Renal cortex interstitium (tissue), 11 donors: ENCODE results near the gene SEZ6. TPM values are rescaled to one million over a fixed set of nuclear protein-coding genes. Genes with fewer than 3 reads are reported as not detected.

ENCODE experiments used
- DNase-seq, 11 donors: peaks; one replicate each; pipeline ENCODE4 v3.0.0-alpha.2; 2013; ENCODE audit warnings: low read depth in 9 of 11, low spot score in 4 of 11; ENCODE audit errors: extremely low read depth in 1 of 11
- polyA plus RNA-seq, 3 donors: library from polyadenylated mRNA; unstranded; fragments of 120-200 nt; gene quantifications; one replicate each; pipeline ENCODE4 v1.2.1, GENCODE V29; 2013; ENCODE audit not compliant: insufficient read length in 3 of 3

The SEZ6 gene
- polyA plus RNA-seq, 3 donors, result 0.20 to 0.41 (median 0.23) TPM

DNA sequence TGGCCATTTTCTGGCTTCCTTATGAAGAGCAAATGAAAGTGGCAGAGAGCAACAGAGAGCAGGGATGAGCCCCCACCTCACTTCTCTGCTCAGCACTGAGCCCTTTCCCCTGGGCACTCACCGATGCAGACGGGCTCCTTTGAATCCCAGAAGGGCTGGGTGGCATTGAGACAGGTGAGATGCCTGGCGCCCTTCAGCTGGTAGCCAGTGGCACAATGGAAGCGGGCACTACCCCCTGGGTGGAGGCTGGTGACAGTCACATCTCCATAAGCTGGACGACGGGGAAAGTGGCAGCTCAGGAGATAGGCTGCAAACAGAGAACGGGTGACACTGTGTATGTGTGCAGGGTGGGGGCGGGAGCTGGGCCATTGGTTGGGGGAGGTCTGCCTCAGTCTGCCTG is 42.0 kb downstream of the SEZ6 start:
- DNase-seq, result no peak

DNA sequence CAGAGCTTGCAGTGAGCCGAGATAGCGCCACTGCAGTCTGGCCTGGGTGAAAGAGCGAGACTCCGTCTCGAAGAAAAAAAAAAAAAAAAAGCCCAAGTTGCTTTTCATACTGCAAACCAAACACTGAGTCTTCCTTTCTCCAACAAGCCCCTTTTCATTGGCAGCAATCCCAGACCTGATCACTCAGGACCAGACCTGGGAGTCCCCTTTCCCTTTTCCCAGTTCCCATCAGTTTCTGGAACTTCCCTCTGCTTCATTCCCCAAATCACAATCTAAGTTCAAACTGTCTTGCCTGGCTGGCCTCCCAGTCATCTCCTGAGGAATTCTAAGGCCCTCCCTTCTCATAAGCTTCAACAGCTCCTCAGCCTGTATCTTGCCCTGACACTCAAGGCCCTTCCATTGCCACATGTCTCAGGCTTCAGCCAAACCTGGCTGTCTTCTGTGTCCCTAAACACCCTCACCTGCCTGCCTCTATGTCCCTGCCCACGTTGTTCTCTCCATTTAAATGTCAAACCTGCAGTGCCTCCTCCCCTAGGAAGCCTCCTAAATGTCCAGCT is 42.7 kb downstream of the SEZ6 start:
- DNase-seq, result no peak

DNA sequence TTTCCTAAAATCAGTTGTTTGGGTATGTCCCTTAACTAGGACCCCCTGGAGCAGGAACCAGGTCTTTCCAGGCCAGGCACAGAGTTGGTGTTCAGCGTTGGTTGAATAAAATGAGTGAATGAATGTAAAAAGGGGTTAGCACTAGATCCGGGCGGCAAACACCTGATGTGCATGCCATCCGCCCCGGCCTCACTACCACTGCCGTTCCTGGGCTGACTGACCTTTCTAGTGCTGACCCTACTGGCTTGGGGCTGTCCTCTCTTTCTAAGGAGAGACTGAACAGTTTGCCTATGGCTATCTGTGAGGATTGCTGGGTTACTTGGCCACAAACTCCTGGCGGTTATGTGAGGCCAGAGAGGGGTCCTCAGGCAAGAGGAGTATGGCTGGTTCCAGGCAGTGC is 44.4 kb downstream of the SEZ6 start:
- no peak for DNase-seq

DNA sequence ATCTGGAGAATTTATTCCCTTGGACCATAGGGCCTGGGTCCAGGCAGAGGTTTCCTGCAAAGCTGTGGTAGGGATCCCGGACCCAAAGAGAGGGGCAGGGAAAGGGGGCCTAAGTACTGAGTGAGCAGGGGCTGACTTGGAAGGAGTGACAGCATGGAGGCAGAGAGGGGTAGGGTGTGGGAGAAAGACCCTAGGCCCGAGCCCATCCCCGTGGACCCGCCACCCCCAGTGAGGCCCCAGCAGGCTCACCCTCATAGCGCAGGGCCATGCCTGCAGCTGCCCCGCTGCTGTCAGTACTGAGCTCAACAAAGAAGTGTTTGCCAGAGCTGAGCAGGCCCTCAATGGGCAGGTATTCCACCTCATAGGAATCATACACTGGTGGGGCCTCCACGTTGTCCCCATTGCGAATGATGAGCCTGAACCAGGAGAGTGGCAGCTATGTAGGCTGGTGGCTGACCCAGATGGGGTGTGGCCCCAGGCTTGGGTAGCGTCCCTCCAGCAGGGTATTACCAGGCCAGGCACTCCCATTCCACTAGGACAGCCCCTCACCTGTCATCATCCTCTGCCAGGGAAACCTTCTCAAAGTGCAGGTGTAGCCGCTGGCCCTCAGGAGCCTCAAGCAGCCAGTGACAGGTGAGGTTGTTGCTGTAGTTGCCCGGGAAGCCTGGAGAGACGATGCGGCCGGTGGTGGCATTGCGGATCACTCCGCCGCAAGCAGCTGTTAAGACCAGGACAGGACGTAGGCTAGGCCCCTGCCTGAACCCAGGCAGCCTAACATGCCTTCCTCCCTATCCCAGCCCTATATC is 45.4 kb downstream of the SEZ6 start:
- no peak for DNase-seq

DNA sequence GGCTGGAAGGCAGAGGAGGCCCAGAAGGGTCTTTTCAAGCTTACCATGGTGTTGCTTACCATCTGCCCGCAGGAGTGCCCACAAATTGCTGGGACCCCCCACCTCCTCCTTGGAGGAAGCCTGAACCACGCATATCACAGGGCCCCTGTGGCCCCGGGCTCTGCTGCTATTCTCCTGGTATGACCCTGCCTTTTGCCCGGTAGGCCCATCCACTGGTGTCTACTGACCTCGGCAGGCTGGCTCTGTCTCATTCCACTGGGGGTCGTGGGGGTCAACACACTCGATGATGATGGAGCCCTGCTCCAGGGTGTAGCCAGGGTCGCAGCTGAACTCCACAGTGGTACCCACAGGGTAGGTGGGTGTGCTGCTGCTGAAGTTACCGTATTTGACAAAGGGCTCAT is 46.4 kb downstream of the SEZ6 start:
- no peak for DNase-seq

DNA sequence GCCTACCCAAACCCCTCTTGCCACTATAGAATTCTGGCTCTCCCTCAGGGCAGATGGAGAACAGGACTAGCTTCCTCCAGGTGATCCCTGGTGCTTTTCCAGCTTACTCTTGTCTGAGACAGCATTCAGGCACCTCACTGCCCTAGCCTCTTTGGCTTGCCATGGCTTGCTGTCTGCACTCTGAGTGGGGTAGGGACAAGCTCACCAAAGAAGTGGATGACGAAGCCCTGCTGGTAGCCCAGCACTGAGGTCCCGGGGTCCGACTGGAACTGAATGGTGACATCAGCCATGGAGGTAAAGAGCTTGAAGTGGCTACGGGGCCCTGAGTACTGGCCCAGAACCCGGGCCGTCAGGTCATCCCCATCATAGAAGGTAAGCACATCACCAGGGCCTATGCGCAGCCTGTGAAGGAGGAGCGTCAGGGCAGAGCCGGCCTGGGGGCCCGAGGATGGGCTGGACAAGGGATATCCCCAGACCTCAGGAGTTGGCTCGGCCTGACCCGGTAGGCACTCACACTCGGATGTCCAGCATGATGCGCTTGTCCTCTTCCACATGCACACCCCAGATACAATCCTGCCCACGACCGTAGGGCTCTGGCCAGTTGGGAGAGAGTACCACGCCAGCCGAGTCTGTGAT is 46.9 kb downstream of the SEZ6 start:
- no peak for DNase-seq

DNA sequence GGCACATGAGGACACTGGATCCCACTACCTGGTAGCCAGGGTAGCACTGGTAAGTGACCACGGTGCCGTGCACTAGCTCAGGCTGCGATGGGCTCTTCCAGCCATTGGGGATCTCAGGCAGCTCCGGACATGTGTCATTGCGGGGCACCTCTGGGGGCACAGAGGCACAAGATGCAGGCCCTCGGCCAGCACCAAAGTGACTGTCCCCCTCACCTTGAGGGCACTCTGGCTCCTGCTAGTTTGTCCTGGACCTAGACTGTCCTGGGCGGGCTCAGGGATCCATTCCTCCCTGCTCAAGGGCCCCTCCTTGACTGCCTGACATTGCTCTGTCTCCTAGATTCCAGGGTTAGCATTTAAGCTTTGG is 47.9 kb downstream of the SEZ6 start:
- no peak for DNase-seq

DNA sequence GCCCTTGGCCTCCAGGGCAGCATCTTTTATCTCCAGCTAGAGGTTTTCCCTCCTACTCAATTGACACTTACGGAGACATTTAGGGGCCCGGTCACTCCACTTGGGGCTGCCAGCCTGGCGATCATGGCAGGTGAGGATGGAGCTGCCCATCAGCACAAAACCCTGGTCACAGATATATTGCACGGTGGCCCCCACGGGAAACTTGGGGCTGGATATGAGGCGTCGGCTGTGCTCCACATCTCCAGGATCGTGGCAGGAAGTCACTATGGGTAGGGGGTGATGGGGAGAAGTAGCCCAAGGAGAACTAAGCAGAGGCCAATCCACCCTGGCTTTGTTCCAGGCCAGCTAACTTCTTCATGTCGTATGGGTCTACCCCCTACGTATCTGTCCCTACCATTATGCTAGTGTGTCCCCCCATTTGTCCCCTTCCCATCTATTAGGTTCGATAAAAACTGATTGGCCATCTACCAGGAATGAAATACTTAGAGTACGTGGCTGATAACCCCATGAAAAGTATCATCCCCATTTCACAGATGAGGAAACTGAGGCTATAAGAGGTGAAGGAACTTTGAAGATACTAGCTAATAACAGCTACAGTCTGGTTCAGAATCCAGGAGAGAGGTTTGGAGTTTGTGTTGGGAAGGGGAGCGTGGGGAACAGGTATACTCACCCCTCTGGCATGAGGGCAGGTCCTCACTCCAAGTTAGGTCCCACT is 48.4 kb downstream of the SEZ6 start:
- DNase-seq, result no peak

DNA sequence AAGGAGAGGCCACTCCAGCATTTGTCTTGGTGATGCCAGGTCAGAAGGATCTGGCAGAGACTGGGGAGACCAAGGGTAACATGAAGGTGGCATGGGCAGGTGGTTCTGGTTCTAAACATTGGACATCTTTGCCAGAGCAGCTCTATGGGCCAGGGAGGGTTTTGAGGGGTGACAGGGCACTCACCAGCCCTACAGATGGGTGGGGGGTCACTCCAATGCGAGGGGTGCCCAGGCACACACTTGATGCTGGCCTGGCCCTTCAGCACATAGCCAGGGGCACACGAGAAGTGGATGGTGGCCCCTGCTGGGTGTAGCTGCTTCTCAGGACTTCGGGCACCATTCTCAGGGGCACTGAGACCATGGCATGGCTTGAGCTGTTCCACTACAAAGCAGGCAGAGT is 49.0 kb downstream of the SEZ6 start:
- DNase-seq, result no peak

DNA sequence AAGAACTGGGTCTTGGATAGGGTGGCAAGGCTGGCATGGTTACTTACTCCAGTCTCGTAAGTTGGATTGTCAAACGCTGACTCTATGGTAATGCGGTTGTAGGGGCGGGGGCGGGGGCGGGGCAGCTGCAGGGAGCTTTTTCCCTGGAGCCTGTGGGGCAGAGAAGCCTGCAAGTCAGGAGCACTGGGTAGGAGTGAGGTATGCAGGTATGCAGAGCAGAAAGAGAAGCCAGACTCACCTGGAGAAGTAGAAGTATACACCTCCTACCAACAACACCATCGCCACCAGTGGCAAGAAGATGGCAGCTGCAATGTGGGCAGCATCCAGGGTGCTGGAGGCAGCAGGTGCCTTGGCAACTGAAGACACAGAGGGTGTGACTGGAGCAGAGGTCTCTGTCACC is 49.7 kb downstream of the SEZ6 start:
- DNase-seq, result no peak

DNA sequence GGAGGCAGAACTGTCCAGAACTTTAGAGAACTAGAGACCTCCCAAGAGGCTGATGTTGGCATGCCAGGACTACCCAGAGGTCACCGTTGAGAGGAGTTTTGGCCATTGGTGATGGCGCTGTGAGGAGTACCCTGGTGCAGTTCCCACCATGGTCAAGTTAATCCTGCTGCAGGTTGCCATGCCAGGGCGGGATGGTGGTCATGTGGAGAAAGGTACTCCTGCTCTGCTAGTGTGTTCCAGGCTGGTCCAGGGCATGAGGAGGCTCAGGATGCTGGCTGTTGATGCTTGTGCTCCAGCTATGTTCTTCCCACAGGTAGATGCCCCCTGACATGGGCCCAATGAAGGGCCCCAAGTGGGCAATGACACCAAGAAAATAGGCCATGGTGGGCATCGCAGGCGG is 50.4 kb downstream of the SEZ6 start:
- DNase-seq, result no peak

DNA sequence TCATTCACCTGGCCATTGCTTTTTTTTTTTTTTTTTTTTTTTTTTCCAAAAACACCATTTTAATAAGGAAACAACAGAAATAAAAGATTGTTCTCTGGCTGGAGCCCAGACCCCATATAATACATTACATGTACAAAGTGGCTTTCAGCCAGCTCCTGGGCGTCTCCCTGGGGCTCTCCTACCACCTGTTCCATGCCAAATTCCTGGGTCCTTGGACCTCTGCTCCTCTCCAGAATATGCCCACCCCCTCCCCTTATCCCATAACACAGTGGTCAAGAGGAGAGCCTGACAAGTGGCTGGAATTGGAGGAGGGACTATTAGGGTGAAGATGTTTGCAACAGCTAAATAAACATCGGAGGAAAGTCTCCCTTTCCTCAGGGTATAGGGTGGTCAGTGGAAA is 50.9 kb downstream of the SEZ6 start:
- no peak for DNase-seq

DNA sequence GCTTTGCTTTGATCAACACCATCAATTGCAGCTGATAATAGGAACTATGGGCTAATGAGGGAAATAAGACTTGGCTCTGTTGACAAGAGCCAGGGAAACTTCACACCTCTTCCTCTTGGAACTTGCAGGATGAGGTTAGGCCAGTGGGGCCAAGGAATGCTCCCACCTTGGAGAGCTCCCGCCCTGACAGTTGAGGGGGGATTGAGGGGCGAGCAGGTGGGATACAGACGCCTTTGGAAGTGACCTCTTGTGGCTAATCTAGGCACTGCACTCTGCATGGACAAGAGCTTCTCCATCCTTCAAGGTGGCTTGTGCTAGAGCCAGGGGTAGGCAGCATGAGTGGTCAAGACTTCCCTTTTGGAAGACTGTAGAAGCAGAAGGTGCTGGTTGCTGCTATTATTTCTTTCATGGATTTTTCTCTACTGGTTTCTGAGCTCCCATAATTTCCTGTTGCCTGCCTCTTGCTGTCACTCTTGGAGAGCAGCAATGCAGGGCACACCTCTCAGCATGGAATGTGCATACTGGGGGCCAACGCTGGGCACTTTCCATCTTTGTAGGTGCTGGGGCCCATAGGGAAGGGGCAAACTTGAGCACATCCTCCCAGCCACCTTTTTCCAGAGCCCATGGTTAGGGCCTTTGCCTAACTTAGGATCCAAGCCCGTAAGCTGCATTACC is 52.3 kb downstream of the SEZ6 start:
- DNase-seq, result no peak

DNA sequence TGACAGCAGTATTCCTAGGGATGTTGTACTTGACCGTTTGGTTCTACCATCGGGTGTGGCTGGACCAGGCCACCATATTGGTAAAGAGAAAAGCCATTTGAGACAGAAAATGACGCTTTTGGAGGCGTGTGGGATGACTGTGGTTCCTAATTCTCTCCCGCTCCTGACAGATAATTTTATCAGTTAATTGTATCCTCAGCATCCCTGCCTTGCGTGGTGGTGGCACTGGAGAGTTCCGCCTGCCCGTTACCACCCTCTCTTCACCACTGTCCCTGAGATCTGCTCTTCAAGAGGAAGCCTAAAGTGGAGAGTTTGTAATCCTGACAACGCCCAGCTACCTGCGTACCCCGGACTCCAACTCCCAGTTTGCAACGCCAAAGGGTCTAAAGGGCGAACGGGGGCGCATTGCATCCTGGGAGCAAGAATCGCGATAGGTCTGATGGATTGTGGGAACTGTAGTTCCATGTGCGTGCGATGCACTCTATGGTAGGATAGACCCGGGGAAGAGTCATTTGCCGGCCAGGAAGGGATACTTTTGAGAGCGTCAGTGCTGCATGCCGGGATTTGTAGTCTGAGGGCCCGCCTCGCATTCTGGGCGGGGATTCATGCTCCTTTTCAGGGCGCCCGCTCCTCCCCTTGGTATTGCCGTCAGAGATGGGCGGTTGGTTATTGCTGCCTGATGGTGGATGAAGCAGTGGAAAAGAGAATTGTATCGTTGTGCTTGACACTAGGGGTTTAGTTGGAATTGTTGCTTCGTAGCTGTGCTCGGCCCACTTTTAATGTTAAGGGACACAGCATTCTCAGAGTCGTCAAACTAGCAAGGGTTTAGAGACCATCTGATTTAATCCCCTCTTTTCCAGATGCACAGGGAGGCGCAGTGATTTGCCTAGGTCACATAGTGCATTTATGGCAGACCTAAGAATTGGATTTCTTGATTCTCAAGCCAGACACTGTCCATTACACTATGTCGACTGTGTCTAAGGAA is 53.5 kb downstream of the SEZ6 start:
- DNase-seq, result peak; percentile 95 to 99 (median 98)

DNA sequence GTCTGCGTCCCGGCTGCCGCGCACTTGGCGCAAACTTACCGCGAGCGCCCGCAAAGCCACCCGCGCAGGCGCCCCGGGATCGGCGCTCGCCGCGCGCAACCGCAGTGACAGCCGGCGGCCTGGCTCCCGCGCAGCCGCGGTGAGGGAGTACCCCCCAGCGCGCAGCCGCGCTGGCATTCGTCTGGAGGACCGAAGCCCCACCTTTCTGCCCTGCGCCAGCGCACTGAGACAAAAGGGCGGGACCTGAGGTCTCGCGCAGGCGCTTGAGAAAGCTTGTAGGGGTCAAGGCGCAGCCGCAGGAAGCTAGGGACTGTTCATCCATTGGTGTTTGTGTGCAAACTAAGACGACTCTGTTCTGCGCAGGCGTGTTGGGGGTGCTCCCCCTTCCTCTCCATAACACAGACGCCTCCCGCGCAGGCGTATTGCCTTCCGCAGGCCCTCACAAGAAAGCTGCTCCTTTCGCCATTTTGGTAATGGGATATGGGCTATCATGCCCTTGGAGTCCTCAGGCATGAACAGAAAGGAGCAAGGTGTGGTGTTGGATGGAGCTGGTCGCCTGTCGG is 54.3 kb downstream of the SEZ6 start, which contains the start of gene PHF12:
Gene PHF12, minus strand, starts transcription at position 91 of the 563 bp plus-strand sequence. CDS start 558 bp downstream, outside the sequence.
- peak; percentile 98 to 100 (median 100) for DNase-seq

DNA sequence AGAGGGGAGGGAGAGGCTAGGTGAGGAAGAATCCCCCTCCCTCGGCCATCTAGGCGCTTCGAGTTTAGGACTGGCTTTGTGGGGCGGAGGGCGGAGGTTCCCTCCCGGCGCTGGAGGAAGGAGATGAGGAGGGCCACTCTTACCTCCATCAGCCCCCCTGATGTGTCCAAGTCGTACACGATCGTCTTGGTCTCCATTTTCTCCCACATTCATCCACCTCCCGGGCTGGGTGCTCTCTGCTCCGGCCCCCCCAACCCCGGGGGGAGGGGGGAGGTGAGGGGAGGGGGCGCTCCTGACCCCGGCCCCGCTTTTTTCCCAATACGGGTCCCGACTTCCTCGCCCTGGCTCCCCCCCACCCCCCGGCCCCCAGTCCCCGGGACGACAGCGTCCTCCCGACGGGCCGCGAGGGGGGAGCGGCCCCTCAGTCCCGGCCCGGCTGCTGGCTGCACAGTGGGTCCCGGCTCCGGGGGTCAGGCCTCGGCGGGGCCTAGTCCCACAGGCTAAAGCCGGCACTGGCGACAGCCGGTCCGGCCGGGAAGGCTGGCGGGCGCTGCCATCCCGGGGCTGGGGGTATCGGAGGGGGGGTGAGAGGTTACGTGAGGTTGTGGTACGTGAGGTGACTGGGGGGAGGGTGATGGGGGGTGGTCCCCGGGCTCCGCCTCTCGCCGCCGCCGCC is 54.9 kb downstream of the SEZ6 start:
- DNase-seq, result no peak

DNA sequence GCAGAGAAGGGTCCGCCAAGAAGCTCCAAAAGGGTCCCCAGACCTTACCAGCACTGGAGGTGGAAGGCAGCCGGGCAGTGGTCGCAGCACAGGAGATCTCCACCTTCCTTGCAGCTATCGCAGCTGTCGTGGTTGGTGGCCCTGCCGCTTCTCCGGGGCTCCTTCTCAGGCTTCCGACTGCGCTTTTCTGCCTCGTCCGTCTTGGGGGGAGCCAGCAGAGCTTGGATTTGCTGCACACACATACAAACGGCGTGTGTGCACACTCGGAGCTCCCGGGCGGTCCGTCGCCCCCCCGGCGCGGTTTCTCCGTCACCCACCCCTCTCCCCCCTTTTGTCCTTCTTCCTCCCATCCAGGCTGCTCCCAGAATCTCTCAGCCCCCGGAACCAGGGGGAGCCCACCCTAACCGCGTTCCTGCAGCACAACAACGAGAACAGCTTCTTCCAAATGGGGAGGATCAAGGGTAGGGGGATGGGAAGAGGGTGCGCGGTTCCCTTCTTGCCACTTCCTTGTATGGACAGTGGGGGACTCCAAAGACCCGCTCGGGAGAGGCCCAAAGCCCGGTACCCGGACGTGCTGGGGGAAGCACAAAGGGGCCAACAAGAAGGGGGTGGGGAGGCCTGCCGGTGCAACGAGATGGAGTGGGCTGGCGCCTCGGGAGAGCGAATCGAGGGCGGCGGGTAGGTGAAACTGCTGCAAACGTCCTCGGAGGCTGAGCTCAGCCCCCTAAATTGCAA is 55.6 kb downstream of the SEZ6 start:
- no peak for DNase-seq
